DND-41 (cell line): ENCODE data around the gene RGS21.

Experiments
- ATAC-seq: fragments of 200-7000 bp; cut with Tn5 transposase; 3 replicates; pipeline ENCODE4 v1.9.1; 2021; ENCODE audit warnings: low read depth; ENCODE audit not compliant: insufficient read depth
- DNase-seq: peaks from one replicate; pipeline ENCODE4 v3.0.0-alpha.2; 2020
- H2AFZ ChIP-seq: 2 replicates; pipeline ENCODE4 v1.6.0; 2012; ENCODE audit warnings: low read depth, low read length
- H3K27ac ChIP-seq: 2 replicates; pipeline ENCODE4 v1.5.1; 2012; ENCODE audit warnings: low read length, inconsistent platforms
- H3K27me3 ChIP-seq: fragments of 200-600 bp; sonication (generic); 2 replicates; pipeline ENCODE4 v1.6.0; 2012; ENCODE audit warnings: low read length, mild to moderate bottlenecking, inconsistent platforms; ENCODE audit not compliant: insufficient read depth, poor library complexity
- H3K36me3 ChIP-seq: 2 replicates; pipeline ENCODE4 v1.5.1; 2012; ENCODE audit warnings: low read length, inconsistent platforms; ENCODE audit not compliant: insufficient read depth
- H3K4me1 ChIP-seq: 2 replicates; pipeline ENCODE4 v1.5.1; 2012; ENCODE audit warnings: mild to moderate bottlenecking, low read length; ENCODE audit not compliant: insufficient read depth
- H3K4me2 ChIP-seq: 2 replicates; pipeline ENCODE4 v1.6.0; 2012; ENCODE audit warnings: mild to moderate bottlenecking, moderate library complexity, low read length, inconsistent platforms; ENCODE audit not compliant: insufficient read depth
- H3K4me3 ChIP-seq, 2 experiments: fragments of 200-600 bp in 1 of 2; shearing (Covaris generic) in 1 of 2; 2 replicates each; pipeline ENCODE4 v1.5.1; 2012 to 2016; ENCODE audit warnings: inconsistent platforms in 2 of 2, low read length in 2 of 2, mild to moderate bottlenecking in 2 of 2, low read depth in 1 of 2, moderate library complexity in 1 of 2
- H3K79me2 ChIP-seq: 2 replicates; pipeline ENCODE4 v1.6.0; 2012; ENCODE audit warnings: low read length, inconsistent platforms; ENCODE audit not compliant: insufficient read depth
- H3K9ac ChIP-seq: 2 replicates; pipeline ENCODE4 v1.6.0; 2012; ENCODE audit warnings: low read depth, mild to moderate bottlenecking, inconsistent platforms, low read length, moderate library complexity
- H3K9me3 ChIP-seq: 2 replicates; pipeline ENCODE4 v1.5.1; 2012; ENCODE audit warnings: low read length, moderate library complexity, mild to moderate bottlenecking, inconsistent platforms; ENCODE audit not compliant: insufficient read depth, severe bottlenecking
- H4K20me1 ChIP-seq: 2 replicates; pipeline ENCODE4 v1.6.0; 2012; ENCODE audit warnings: low read length; ENCODE audit not compliant: insufficient read depth
- CTCF ChIP-seq: IDR thresholded peaks from 2 replicates; pipeline ENCODE4 v1.5.1; 2012; ENCODE audit warnings: borderline replicate concordance, low read length, moderate library complexity, mild to moderate bottlenecking; ENCODE audit not compliant: poor library complexity, severe bottlenecking; ENCODE audit errors: extremely low read depth
- EZH2 ChIP-seq: IDR thresholded peaks from 3 replicates; pipeline ENCODE4 v1.6.1; 2012; ENCODE audit warnings: borderline replicate concordance, low read depth, mild to moderate bottlenecking, moderate library complexity, low read length, inconsistent platforms; ENCODE audit not compliant: severe bottlenecking

RGS21 gene

GRCh38 chr1:192386051-192386650 is 69.4 kb downstream of the RGS21 start:
- Histone ChIP-seq H3K4me3 (no peak overlapping the region), H3K36me3 (no peaks in the 10 kb centered on the region), H3K4me2 (no peak overlapping the region), H4K20me1 (no peaks in the 10 kb centered on the region), H3K27me3 (no peaks in the 10 kb centered on the region), H3K79me2 (no peaks in the 10 kb centered on the region), H3K9ac (no peak overlapping the region), H3K27ac (no peak overlapping the region), H2AFZ (no peak overlapping the region; the same call in 1 of the 2 replicates), H3K4me1 (peaks cover 7% of the 10 kb centered on the region; the same call in 1 of the 2 replicates), H3K9me3 (peaks cover 4% of the 10 kb centered on the region)
- ATAC-seq (peak; percentile 44; the same call in 2 of the 3 replicates), DNase-seq (no peak)
- no peak for TF ChIP-seq CTCF
- no peak for TF ChIP-seq EZH2

GRCh38 chr1:192395211-192395610 is 78.4 kb downstream of the RGS21 start:
- no peaks in the 10 kb centered on the region for H3K79me2 ChIP-seq
- no peak overlapping the region for H3K9ac ChIP-seq
- H3K36me3 ChIP-seq: no peaks in the 10 kb centered on the region
- H3K9me3 ChIP-seq: no peaks in the 10 kb centered on the region
- no peak overlapping the region for H3K4me3 ChIP-seq
- H3K27me3 ChIP-seq: no peaks in the 10 kb centered on the region
- H3K4me2 ChIP-seq: no peak overlapping the region
- ATAC-seq (no peak), DNase-seq (no peak)
- H2AFZ ChIP-seq: no peak overlapping the region
- TF ChIP-seq CTCF (no peak), EZH2 (no peak)
- H3K4me1 ChIP-seq: peaks cover 11% of the 10 kb centered on the region; the same call in 1 of the 2 replicates
- H4K20me1 ChIP-seq: no peaks in the 10 kb centered on the region
- H3K27ac ChIP-seq: no peak overlapping the region

GRCh38 chr1:192395895-192396294 is 79.1 kb downstream of the RGS21 start:
- TF ChIP-seq CTCF (no peak), EZH2 (no peak)
- Histone ChIP-seq H2AFZ (no peak overlapping the region), H3K27ac (no peak overlapping the region)

GRCh38 chr1:192399161-192399560 is 82.4 kb downstream of the RGS21 start:
- Histone ChIP-seq H3K4me3 (no peak overlapping the region), H3K27me3 (no peaks in the 10 kb centered on the region), H3K79me2 (no peaks in the 10 kb centered on the region), H3K27ac (no peak overlapping the region), H3K4me2 (no peak overlapping the region), H4K20me1 (no peaks in the 10 kb centered on the region), H3K36me3 (no peaks in the 10 kb centered on the region), H3K4me1 (peaks cover 6% of the 10 kb centered on the region; the same call in 1 of the 2 replicates), H2AFZ (peak overlapping the region; percentile 67), H3K9me3 (no peaks in the 10 kb centered on the region), H3K9ac (no peak overlapping the region)
- TF ChIP-seq EZH2: no peak
- TF ChIP-seq CTCF: no peak
- ATAC-seq: no peak
- DNase-seq: no peak

More at GRCh38 chr1:192395895-192396294, 79.1 kb downstream of the RGS21 start:
- ATAC-seq (no peak), DNase-seq (no peak)
- H3K9ac ChIP-seq: no peak overlapping the region
- H3K79me2 ChIP-seq: no peaks in the 10 kb centered on the region
- H3K4me2 ChIP-seq: no peak overlapping the region
- no peaks in the 10 kb centered on the region for H3K36me3 ChIP-seq
- no peaks in the 10 kb centered on the region for H4K20me1 ChIP-seq
- H3K4me1 ChIP-seq: peaks cover 11% of the 10 kb centered on the region; the same call in 1 of the 2 replicates
- no peaks in the 10 kb centered on the region for H3K9me3 ChIP-seq
- no peak overlapping the region for H3K4me3 ChIP-seq
- H3K27me3 ChIP-seq: no peaks in the 10 kb centered on the region
